ENCODE results near the gene NELL2.

DNA sequence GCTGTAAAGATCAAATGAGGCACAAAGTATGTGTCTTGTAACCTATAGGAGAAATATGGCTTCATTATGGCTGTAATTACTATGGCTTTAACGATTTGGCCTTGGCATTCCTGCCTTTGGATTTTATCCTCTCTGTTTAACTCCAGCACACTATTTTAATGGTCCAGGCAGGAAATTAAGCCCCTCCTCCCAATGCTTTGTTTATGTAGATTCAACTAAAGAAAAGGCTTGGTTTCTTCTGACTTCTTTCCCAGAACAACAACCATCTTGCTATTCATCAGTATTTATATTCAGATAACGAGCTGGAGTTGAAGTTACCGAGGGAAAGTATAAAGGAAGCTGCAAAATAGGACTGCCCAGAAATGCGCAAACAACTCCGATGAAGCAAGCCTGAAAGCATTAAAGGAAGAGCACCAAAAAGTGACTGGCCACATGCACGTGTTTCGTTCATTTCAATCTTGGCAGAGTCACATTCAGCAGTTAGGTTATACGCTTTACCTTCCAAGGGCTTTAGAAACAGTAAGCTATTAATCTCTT is 104.6 kb downstream of the NELL2 start:
- TF ChIP-seq EZH2 (IDR thresholded peaks at IDR 0.05; ENCODE audit: insufficient read depth, poor library complexity, severe bottlenecking) (no peak), EZH2phosphoT487 (IDR thresholded peaks at IDR 0.05; ENCODE audit: insufficient read depth, low read depth) (no peak)
